Activated T-cell treated with anti-CD3 and anti-CD28 coated beads, Interleukin-2, amount 50 U/mL, for 48 hours (primary cell): Measurements from ENCODE around the gene KXD1.

Experiments used
- DNase-seq, 2 experiments: peaks; one replicate each; pipeline ENCODE4 v3.0.0-alpha.2; 2020

The KXD1 gene

GRCh38 chr19:18618236-18618635, 60.6 kb downstream of the KXD1 start:
- no peak for DNase-seq
